ENCODE measurements around the gene RPL39L. TPM values are rescaled to one million over a fixed set of nuclear protein-coding genes. Genes with fewer than 3 reads are reported as not detected.

Gene RPL39L
- polyA plus RNA-seq, 6 donors from 2014 or later, result 3.3 to 12.6 (median 10.6) TPM

DNA sequence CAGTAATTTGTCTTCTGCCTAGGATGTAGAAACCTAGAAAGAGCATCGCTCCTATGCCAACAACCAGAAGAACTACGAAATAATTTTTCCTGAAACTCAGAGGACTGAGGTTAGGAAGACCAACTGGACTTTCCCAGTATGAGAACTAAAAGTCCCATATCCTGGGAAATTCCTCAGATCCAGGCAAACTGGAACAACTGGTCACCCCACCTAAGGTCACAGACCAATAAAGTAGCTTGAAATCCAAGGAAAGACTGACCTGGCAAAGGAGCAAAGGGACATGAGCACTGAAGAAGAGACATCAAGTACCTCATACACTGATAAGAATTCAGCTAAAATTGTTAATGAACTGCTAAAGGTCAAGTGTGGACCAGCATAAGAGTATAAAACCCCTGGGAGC, 6.6 kb downstream of the RPL39L start:
- Mint-ChIP-seq H3K27me3 (no peaks in the 10 kb centered on the region), H3K27ac (peak overlapping the region; percentile 41 to 96 (median 86)), H3K9me3 (peaks cover 4 to 36% (median 20%) of the 10 kb centered on the region in 7 donors), H3K4me3 (peak overlapping the region in 2 of 8 donors; percentile 28 to 78), H3K4me1 (peaks cover 30 to 36% (median 30%) of the 10 kb centered on the region in 3 donors), H3K36me3 (peaks cover 7 to 14% of the 10 kb centered on the region in 2 donors)
- DNase-seq (no peak), ATAC-seq (ENCODE audit: low read depth in 2 of 2) (no peak)

DNA sequence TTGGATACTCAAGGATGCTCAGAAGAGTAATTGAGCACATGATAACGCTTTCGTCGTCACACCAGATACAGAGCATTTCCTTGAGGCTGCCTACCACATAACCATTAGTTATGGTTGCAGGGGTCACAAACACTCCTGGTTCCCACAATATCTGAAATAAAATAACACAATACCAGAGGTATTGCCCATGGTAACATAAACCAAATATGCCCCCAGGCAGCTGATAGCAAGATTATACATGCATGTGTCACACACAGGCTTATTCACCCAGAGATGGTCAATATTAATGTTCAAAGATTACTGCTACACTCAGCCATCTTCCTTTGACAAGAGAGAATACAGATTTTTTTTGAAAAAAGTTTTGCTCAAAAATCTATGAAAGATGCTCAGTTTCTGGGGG, 7.3 kb downstream of the RPL39L start:
- Mint-ChIP-seq H3K27me3 (no peaks in the 10 kb centered on the region), H3K27ac (peak overlapping the region in 5 of 6 donors; percentile 36 to 96 (median 49)), H3K36me3 (peaks cover 7 to 14% of the 10 kb centered on the region in 2 donors), H3K4me1 (peaks cover 30 to 32% (median 30%) of the 10 kb centered on the region in 3 donors), H3K9me3 (peaks cover 4 to 36% (median 20%) of the 10 kb centered on the region in 7 donors), H3K4me3 (no peak overlapping the region)
- DNase-seq, result no peak
- ATAC-seq (ENCODE audit: low read depth in 2 of 2), result no peak

DNA sequence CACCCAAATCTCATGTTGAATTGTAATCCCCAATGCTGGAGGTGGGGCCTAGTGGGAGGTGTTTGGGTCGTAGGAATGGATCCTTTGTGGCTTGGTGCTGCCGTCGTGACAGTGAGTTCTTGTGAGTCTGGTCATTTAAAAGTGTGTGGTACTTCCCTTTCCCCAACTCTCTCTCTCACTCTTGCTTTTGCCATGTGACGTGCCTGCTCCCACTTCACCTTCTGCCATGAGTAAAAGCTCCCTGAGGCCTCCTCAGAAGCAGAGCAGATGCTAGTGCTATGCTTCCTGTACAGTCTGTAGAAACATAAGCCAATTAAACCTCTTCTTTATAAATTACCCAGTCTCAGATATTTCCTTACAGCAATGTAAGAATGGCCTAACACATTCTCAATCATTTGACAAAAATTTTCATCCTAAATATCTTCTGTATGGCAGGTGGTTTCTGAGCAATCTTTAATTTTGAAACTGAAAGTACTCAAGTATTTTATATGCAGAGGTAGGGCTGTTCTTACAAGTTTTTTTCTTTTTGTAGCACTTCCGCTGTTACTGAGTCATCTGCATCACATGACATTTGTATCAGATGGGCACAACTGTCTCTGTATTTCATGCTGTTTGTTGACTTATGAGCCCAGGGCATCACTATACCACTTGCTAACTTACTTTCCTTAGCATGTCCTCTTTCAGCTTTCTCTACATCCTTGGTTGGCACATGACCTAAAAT, 8.8 kb downstream of the RPL39L start:
- DNase-seq (peak; percentile 70), ATAC-seq (ENCODE audit: low read depth in 2 of 2) (peak; percentile 91 to 93)
- H3K36me3 Mint-ChIP-seq, result peaks cover 7 to 11% of the 10 kb centered on the region in 2 donors
- H3K4me1 Mint-ChIP-seq, result peaks cover 29 to 38% (median 31%) of the 10 kb centered on the region in 3 donors
- peak overlapping the region; percentile 16 to 90 (median 58) for H3K4me3 Mint-ChIP-seq
- peaks cover 3 to 34% (median 20%) of the 10 kb centered on the region in 7 donors for H3K9me3 Mint-ChIP-seq
- H3K27ac Mint-ChIP-seq, result peak overlapping the region; percentile 87 to 99 (median 94)
- H3K27me3 Mint-ChIP-seq, result no peaks in the 10 kb centered on the region

DNA sequence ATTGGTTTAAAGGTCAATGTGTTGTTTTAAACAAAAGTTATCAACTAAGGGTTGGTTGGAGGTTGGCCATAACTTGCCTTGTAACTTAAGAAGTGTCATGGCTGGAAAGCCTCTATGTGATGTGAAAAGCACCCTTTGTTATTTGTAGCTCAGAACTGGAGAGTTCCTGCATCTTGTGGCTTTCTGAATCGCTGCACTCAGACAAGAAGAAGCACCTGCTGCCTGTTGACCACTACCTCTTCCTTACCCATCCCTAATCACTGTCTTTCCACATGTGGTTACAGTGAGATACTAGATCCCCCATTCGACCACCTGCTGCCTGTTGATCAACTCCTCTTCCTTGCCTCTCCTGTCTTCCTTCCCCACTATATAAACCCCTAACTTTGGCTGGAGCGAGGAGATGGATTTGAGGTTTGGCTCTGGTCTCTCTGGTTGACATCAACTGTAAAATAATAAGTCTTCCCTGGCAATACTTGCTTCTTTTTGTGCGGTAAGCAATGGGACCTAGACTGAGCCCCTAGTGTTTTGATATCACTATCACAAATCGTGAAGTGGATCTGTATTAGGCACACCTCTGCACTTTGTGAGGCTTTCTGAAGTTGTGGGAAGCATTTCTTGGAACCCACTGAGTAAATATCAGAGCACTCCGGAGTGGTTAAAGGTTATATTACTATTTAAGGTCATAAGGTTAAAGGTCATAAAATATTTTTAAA, 13.8 kb downstream of the RPL39L start:
- H3K36me3 Mint-ChIP-seq, result peaks cover 0 to 3% of the 10 kb centered on the region in 2 donors
- ATAC-seq (ENCODE audit: low read depth in 2 of 2) (peak; percentile 94 to 97), DNase-seq (peak; percentile 30)
- H3K27ac Mint-ChIP-seq, result peak overlapping the region in 5 of 6 donors; percentile 6 to 76 (median 72)
- H3K27me3 Mint-ChIP-seq, result no peaks in the 10 kb centered on the region
- peaks cover 17 to 29% (median 24%) of the 10 kb centered on the region in 3 donors for H3K4me1 Mint-ChIP-seq
- peak overlapping the region in 6 of 8 donors; percentile 6 to 56 (median 37) for H3K4me3 Mint-ChIP-seq
- H3K9me3 Mint-ChIP-seq, result peaks cover 0 to 4% (median 1%) of the 10 kb centered on the region in 7 donors

DNA sequence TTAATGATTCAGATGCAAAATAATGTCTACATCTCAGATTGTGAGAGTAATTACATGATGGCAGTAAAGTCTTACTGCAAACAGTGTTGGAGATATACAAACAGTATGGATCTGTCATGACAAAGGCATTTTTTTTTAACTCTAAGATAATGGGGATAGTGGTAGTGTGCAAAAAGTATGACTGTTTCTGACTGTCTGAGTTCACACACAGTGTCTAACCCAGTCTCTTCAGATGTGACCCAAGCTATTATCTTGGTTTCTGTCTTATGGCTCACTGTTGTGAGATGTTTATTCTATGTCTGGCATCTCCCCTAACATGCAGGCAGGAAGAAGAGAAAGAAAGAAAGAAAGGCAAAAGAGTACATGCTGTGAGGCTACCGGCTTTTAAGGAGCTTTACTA, 17.0 kb downstream of the RPL39L start:
- H3K4me3 Mint-ChIP-seq, result no peak overlapping the region
- DNase-seq (no peak), ATAC-seq (ENCODE audit: low read depth in 2 of 2) (no peak)
- no peaks in the 10 kb centered on the region for H3K9me3 Mint-ChIP-seq
- no peak overlapping the region for H3K27ac Mint-ChIP-seq
- no peaks in the 10 kb centered on the region for H3K27me3 Mint-ChIP-seq
- no peaks in the 10 kb centered on the region for H3K36me3 Mint-ChIP-seq
- peaks cover 15 to 24% (median 21%) of the 10 kb centered on the region in 3 donors for H3K4me1 Mint-ChIP-seq

DNA sequence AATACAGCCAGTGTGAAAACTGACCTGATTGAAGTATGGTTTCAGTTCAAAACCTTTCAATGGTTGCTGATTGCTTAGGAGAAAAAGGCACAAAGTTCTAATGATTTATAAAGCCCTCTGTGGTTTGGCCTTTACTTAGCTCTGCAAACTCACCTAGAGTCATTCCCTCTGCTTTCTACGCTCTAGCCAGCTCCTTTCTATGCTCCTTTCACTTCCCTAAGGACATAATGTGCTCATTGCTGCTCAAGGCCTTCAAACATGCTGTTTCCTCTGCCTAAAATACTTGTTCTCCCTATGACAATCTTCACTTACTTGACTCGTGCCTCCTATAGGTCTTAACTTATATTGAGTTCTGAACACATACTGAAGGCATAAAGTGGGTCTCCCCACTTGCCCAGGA, 19.0 kb downstream of the RPL39L start:
- peak overlapping the region in 2 of 6 donors; percentile 72 to 75 for H3K27ac Mint-ChIP-seq
- peaks cover 9 to 16% (median 16%) of the 10 kb centered on the region in 3 donors for H3K4me1 Mint-ChIP-seq
- DNase-seq, result no peak
- H3K4me3 Mint-ChIP-seq, result no peak overlapping the region
- H3K36me3 Mint-ChIP-seq, result no peaks in the 10 kb centered on the region
- ATAC-seq (ENCODE audit: low read depth in 2 of 2), result no peak
- no peaks in the 10 kb centered on the region for H3K27me3 Mint-ChIP-seq
- no peaks in the 10 kb centered on the region for H3K9me3 Mint-ChIP-seq

DNA sequence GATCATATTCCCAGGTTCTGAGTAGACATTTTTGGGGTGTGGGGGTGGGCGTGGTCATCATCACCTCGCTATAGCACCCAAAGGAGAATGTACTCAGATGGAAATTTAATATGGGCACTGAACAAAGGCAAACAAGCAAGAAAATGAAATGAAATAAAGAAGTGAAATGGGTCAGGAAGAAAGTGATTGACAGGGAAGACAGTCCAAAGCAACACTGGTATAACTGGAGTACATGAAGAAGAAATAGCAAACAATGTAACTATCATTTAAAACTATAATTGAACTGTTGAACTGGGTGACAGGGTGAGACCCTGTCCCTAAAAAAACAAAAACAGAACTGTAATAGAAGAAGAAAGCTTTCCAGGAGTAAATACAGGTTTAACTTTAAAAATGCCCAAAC, 24.8 kb downstream of the RPL39L start:
- no peak for ATAC-seq (ENCODE audit: low read depth in 2 of 2)
- no peaks in the 10 kb centered on the region for H3K9me3 Mint-ChIP-seq
- H3K36me3 Mint-ChIP-seq, result no peaks in the 10 kb centered on the region
- peaks cover 9 to 14% (median 12%) of the 10 kb centered on the region in 3 donors for H3K4me1 Mint-ChIP-seq
- DNase-seq, result no peak
- peak overlapping the region in 1 of 6 donors; percentile 31 for H3K27ac Mint-ChIP-seq
- H3K27me3 Mint-ChIP-seq, result no peaks in the 10 kb centered on the region
- H3K4me3 Mint-ChIP-seq, result no peak overlapping the region

DNA sequence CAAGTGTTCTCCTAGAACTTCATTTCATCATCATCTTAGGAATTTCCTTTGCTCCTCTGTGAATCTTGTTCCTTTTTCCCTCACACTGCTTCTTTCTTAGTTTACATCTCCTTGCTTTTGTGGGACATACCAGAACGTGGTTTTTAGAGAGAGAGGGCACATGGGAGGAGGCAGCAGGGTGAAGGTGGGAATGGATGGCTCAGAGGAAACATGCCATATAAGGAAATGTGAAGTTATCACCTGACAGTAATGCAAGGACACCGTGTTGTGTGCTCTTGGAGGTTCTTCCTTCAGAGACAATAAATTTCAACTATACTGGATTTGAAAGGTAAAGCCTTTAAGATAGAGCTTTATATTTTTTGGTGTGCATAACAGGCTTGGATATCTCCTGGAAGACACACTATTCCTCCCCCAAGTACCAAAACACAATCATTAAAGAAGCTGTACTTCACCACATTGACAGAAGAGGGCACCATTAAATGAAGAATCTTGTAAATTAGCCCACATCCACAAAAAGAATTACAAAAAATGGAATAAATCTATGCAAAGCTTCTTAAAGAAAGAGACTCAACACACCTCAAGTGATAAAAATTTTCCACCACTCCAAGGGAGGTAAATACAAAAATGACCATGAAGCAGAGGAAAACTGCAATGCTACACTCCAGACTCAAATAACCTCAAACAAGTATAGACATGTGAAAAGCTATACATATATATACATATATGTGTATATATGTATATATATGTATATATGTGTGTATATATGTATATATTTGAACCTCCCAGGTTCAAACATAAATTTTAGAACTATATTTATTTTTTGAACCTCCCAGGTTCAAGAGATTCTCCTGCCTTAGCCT, 26.1 kb downstream of the RPL39L start:
- DNase-seq (peak; percentile 31), ATAC-seq (ENCODE audit: low read depth in 2 of 2) (peak in 1 of 2 donors; percentile 49)
- H3K27me3 Mint-ChIP-seq, result no peaks in the 10 kb centered on the region
- no peaks in the 10 kb centered on the region for H3K36me3 Mint-ChIP-seq
- H3K4me3 Mint-ChIP-seq, result peak overlapping the region in 1 of 8 donors; percentile 63
- H3K9me3 Mint-ChIP-seq, result no peaks in the 10 kb centered on the region
- peaks cover 9 to 14% (median 12%) of the 10 kb centered on the region in 3 donors for H3K4me1 Mint-ChIP-seq
- peak overlapping the region in 3 of 6 donors; percentile 39 to 72 (median 49) for H3K27ac Mint-ChIP-seq

DNA sequence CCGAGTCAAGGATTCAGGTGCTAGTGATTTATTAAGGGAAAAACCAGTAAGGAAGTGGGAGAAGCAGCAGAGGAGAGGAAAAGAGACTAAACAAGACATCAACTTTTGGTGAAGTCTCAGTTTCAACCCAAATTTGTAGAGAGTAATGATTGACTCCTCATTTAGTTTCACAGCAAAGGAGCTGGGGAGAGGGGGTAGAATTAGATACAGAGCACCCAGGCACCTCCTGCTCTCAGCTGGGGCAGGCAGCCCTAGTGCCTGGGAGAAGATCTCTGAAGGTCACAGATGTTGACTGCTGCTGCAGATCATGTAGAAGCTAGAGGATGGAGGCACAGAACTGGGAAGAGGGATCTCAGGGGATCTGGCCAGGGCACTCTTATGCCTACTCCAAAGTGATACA, 29.1 kb downstream of the RPL39L start:
- Mint-ChIP-seq H3K4me1 (peaks cover 9 to 19% (median 12%) of the 10 kb centered on the region in 3 donors), H3K36me3 (no peaks in the 10 kb centered on the region), H3K9me3 (no peaks in the 10 kb centered on the region), H3K27ac (no peak overlapping the region), H3K27me3 (no peaks in the 10 kb centered on the region), H3K4me3 (no peak overlapping the region)
- DNase-seq (no peak), ATAC-seq (ENCODE audit: low read depth in 2 of 2) (no peak)

DNA sequence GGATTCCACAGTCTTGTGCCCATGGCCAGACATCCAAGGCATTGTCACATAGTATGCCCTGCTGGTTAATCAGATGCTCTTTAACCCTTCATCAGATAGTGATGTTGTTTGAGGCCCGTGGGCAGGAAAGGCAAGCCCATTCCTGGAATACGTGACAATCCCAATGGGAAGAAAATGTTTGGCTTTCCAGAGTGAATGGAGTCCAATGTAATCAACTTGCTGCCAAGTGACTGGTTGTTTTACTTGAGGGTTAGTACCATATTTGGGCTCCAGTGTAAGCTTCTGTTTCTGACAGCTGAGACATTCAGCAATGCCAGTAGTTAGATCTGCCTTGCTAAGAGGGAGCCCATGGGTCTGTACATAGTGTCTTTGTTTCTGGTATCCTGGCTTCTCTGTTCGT, 31.3 kb downstream of the RPL39L start:
- Mint-ChIP-seq H3K27ac (no peak overlapping the region), H3K4me1 (peaks cover 6 to 13% (median 8%) of the 10 kb centered on the region in 3 donors), H3K27me3 (no peaks in the 10 kb centered on the region), H3K9me3 (no peaks in the 10 kb centered on the region), H3K36me3 (no peaks in the 10 kb centered on the region), H3K4me3 (no peak overlapping the region)
- no peak for ATAC-seq (ENCODE audit: low read depth in 2 of 2)
- DNase-seq, result no peak

DNA sequence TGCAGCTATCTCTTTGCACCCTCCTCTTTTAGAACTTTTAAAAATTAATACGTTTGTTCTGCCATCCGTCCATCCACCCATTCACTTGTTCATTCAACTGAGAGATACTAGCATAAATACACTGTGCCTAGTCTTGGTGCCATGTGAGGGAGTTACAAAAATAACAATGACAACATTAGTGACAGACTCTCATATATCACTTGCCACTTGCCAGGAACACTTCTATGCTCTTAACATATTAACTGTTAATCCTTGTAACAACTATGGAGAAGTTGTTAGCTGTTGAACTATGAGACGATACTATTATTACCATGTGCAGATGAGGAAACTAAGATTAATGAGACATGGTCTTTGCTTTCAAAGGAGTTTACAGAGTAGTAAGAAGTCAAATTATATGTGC, 33.6 kb downstream of the RPL39L start:
- no peak for DNase-seq
- no peaks in the 10 kb centered on the region for H3K9me3 Mint-ChIP-seq
- peaks cover 12 to 20% (median 16%) of the 10 kb centered on the region in 3 donors for H3K4me1 Mint-ChIP-seq
- H3K27ac Mint-ChIP-seq, result peak overlapping the region in 1 of 6 donors; percentile 7
- no peak overlapping the region for H3K4me3 Mint-ChIP-seq
- ATAC-seq (ENCODE audit: low read depth in 2 of 2), result no peak
- no peaks in the 10 kb centered on the region for H3K36me3 Mint-ChIP-seq
- H3K27me3 Mint-ChIP-seq, result no peaks in the 10 kb centered on the region

DNA sequence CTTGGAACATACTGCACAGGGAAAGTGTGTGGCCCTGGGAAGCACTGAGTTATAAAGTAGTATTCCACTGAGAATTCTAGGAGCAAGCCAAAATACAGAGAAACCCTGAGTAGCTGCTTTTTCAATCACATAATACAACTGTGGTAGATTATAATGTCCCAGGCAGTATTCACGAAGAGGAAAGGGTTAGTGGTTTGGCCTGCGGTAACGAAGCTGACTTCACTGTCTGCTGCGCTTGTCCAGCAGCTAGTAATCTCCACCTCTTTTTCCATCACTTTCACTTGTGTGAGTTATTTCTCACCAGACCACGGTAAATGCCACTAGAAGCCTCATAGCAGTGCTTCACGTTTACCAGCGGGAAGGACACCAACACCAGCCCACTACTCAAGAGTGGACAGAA, 34.4 kb downstream of the RPL39L start:
- no peak overlapping the region for H3K4me3 Mint-ChIP-seq
- no peaks in the 10 kb centered on the region for H3K36me3 Mint-ChIP-seq
- ATAC-seq (ENCODE audit: low read depth in 2 of 2), result no peak
- no peaks in the 10 kb centered on the region for H3K9me3 Mint-ChIP-seq
- peak overlapping the region in 1 of 6 donors; percentile 11 for H3K27ac Mint-ChIP-seq
- peaks cover 12 to 20% (median 16%) of the 10 kb centered on the region in 3 donors for H3K4me1 Mint-ChIP-seq
- H3K27me3 Mint-ChIP-seq, result no peaks in the 10 kb centered on the region
- no peak for DNase-seq

DNA sequence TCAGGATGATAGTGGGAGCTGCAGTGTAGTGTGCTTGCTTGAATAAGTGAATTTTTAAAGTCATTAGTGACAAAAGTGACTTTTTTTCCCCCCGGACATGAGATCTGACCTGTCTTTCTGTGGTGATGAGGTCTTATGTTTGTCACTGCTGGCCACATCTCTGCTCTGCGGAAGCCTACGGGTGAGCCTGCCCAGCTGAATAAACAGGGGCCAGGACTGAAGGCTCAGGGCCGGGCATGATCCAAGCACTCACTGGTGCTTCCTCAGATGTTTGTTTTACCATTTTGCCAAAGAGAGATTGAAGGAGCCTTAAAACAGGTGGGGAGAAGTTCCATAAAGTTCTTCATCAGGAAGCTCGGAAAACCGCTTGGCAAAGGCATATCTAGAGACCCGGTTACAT, 35.0 kb downstream of the RPL39L start:
- Mint-ChIP-seq H3K27me3 (no peaks in the 10 kb centered on the region), H3K9me3 (peaks cover 0 to 6% (median 0%) of the 10 kb centered on the region in 7 donors), H3K4me3 (no peak overlapping the region), H3K4me1 (peaks cover 12 to 20% (median 16%) of the 10 kb centered on the region in 3 donors), H3K36me3 (no peaks in the 10 kb centered on the region), H3K27ac (no peak overlapping the region)
- no peak for DNase-seq
- no peak for ATAC-seq (ENCODE audit: low read depth in 2 of 2)

All from naive B cell (primary cell).